GM18520 (cell line): ENCODE data around the gene GPC2.
"Not testable (repeated sequence)": the region's sequence is repeated elsewhere in the genome, so short reads cannot be mapped to it uniquely, and the experiment has no call there.

Experiments
- ATAC-seq: cut with Tn5 transposase; IDR thresholded peaks from one replicate; pipeline ENCODE4 v1.9.1; 2021; ENCODE audit not compliant: unreplicated experiment

Gene GPC2

DNA sequence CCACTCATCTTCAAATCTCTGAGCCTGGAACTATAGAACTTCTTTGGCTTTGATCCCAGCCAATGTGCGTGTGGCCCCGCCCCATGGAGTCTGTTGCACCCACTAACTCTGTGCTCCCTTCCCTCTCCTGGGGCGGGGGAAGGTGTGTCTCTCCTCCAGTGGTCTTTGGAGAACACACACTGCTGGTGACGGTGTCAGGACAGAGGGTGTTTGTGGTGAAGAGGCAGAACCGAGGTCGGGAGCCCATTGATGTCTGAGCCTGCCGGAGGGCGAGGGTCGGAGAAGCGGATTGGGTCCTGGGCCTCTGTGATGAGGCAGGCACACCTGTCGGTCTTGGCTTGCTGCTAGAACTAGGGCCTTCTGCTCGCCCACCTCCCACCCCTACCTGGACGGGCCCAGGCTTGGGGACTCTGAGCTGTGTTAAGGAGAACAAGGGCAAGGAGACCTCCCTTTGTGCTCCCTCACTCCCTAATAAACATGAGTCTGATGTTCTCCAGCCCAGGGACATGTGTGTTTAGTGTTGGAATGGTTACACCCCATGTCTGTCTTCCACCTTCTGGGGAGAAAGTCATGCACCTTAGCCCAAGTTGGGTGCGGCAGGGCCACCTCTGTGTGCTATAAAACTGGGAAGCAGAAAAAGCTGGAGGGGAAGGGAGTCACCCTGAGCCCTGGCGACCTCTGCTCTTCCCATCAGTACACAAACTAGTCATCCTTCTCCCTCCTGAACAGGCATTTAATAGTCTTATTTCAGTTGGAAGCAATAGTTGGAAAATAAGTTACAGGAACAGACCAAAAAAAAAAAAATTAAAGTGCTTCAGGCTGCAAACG, 23.3 kb downstream of the GPC2 start:
- no peak for ATAC-seq

DNA sequence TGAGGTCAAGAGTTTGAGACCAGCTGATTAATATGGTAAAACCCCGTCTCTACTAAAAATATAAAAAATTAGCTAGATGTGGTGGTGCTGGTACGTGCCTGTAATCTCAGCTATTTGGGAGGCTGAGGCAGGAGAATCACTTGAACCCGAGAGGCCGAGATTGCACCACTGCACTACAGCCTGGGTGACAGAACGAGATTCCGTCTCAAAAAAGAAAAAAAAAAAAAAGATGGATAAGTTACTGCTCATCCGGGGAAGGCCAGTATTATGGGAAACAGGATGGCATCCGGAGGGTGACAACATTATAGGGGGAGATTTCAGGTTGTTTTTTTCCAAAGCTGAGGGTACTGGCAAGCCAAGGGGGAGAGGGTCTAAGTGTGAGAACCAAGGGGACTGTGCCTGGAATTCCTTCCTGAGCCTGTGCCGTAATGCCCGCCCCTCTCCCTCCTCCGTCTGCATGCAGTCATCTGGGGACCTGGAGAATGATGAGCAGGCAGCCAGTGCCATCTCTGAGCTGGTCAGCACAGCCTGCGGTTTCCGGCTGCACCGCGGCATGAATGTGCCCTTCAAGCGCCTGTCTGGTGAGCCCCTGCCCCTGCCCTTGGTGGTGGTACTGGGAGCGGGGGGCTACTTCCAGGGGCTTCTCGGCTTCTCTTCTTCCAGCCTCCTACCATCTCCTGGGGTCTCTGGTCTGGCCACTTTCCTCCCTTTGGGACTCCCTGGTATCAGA, 24.1 kb downstream of the GPC2 start:
- no peak for ATAC-seq

DNA sequence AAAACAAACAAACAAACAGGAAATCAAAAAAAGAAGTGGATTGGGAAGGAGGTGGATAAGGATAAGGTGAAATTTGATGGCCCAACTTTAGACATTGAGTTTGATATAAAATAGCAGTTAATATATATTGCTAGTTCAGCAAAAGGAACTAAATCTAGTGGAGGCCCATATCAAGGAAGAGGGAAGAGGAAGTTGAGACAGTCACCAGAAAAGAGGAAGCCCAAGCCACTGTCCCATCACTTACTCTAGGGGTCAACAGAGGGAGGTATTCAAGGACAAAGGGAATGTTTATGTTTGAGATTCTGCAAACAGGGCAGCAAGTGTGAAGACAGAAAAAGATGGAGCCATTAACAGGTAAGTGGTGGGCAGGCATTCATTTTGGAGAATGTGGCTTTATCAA, 24.8 kb downstream of the GPC2 start:
- no peak for ATAC-seq

DNA sequence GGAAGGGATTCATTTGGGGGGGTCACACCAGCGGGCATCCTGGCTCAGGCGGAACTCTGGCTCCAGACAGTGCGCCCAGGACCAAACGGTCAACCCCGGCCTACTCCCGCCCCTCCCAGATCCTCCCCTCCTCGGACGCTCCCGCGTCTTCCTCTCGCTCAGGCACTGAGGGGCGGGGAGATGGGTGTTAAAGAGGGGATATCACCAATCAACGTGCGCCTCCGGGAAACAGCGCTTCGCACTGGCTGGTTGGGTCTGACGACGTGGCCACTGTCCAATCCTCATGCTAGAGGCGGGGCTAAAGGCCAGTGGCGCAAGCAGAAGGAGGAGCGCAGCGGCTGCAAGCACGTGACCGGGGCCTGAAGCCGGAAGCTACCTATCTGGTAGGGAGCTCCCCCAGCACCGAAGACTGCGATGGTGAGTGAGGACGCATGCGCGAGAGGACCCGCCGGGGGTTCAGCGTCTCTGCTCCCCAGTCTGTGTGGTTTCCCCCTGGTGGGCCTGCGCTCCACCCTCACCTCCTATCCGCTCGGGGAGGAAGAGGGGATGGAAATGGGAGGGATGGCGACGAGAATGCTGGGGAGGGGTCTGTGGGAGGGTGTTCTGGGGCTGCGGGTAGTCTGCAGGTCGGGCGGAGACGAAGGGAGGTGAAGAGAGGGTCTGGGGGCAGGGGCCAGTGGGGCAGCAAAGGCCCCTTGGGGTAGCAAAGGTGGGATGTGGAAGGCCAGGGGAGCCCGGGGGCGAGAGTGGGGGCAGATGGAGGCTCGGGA, 28.4 kb downstream of the GPC2 start, which contains the start of gene LAMTOR4:
Gene LAMTOR4 (plus strand): TSS at position 360 of the 770 bp plus-strand sequence. CDS start 55 bp downstream, at position 415.
- ATAC-seq = peak; percentile 99

DNA sequence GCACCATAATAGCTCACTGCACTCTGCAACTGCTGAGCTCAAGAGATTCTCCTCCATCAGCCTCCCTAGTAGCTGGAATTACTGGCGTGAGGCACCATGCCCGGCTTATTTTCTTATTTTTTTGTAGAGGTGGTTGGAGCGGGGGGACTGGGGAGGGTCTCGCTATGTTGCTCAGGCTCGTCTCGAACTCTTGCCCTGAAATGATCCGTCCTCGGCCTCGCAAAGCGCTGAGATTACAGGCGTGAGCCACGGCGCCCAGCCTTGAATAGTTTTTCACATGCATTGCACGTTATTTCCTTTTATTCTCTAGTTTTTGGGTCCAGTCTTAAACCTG, 29.0 kb downstream of the GPC2 start:
- ATAC-seq = no peak

DNA sequence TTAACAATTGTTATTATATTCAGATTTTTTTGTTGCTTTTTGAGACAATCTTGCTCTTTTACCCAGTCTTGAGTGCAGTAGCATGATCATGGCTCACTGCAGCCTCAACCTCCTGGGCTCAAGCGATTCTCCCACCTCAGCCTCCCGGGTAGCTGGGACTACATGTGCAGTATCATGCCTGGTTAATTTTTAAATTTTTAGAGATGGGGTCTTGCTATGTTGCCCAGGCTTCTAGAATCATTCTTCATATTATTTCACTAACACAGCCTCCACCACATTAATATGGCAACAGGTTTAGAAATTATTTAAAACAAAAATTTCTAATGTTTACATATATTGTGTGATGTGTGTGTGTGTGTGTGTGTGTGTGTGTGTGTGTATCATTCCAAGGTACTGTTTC, 29.9 kb downstream of the GPC2 start:
- ATAC-seq = no peak

DNA sequence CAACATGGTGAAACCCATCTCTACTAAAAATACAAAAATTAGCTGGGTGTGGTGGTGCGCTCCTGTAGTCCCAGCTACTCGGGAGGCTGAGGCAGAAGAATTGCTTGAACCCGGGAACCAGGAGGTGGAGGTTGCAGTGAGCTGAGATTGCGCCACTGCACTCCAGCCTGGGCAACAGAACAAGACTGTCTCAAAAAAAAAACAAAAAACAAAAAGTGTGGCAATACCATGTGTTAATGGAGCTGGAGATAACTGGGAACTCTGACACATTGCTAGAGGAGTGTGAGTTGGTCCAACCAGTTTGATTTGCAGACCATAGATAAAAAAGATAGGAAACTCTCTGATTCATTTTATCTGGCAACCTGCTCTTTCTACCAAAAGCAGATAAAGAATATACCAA, 30.8 kb downstream of the GPC2 start:
- ATAC-seq = not testable (repeated sequence)

DNA sequence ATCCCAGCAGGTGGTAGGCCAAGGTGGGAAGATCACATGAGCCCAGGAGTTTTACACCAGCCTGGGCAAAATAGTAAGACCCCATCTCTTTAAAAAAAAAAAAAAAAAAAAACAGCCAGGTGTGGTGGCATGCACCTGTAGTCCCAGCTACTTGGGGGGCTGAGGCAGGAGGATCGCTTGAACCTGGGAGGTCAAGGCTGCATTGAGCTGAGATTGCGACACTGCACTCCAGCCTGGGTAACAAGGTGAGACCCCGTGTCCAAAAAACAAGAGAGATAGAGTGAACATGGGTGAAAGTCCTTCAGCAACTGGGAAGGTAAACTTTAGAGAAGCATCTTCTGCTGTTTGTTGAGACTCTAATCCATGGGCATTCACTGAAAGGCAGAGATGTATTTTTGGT, 34.7 kb downstream of the GPC2 start:
- no peak for ATAC-seq

DNA sequence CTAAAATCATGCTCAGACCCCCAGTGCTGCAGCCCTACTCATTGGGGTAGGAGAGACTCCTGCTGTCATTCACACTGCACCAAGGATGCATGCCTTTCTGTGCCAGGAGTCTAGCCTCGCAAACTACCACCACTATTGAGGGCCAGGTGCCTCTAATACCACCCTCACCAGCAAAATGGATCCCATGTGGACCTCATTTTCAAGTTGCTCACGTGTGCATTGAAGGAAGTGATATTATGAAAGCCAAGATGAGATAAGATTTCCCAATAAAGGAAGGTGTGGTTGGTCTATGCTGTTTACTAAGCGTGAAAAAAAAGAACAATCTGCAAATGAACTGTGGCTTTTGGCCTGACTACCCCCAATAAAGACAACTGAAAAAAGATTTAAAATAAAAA, 35.6 kb downstream of the GPC2 start:
- no peak for ATAC-seq

DNA sequence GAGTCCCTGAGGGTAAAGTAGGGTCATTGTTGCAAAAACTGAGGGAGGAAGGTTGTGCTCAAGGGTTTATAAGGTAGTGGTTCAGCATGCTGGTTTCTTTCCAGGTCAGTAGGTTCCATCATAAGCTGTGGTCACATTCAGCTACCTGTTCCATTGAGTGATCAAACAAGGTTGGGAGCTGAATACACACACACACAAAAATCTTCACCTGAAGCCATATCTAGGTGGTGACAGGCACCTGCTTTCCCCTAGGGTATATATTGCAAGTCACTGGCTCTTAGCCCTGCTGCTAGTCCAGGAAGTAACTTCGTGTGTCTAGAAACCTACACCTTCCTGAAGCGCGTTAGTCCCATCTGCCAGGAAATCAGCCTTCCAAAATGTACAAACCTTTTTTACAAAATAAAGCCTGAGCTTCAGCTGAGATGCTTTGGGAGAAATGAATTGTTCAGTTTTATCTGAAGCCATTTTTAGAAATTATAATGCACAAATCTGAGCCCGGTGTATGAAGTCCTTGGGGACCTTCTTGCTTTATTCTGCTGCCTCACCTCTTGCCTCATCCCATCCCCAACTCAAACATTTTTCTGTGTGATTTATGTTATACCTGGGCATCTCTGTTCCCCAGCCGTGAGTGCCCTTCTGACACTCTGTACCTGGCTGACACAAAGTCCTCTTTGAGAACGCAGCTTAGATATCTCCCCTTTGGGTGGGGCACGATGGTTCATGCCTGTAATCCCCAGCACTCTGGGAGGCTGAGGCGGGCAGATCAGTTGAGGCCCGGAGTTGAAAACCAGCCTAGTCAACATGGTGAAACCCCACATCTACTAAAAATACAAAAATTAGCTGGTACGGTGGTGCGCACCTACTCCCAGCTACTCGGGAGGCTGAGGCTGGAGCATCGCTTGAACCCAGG, 39.1 kb downstream of the GPC2 start:
- ATAC-seq = no peak

DNA sequence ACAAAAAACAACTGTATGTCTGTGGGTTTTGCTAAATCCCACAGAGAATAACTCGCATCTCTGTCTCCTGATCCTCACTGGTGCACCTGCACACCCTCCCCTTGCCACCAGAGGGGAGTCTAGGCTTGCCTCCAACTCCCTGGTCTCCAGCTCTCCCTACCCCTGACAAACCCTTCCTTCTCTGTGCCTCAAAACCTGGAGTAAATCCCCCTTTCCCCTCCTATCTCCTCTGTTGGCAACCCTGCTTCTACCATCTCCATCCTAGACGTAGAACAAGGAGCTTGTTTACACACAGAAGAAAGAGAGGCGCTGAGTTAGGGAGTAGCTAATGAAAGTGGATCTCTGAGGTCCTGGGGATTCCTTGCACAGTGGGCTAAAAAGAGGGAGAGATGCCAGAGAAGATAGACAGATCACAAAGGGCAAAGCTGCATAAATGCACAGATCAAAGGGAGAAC, 44.5 kb downstream of the GPC2 start:
- no peak for ATAC-seq

DNA sequence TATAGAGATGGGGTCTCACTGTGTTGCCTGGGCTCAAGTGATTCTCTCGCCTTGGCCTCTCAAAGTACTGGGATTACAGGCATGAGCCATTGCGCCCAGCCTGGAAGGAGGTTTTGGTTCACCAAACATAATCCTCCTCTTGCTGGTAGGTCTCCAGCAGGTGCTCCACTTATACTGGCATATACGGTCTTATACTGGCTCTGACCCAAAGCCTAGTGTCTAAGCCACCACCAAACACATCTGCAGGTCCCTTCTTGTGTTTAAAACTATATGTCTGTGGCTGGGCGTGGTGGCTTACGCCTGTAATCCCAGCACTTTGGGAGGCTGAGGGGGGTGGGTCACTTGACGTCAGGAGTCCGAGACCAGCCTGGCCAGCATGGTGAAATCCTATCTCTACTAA, 45.1 kb downstream of the GPC2 start:
- no peak for ATAC-seq

DNA sequence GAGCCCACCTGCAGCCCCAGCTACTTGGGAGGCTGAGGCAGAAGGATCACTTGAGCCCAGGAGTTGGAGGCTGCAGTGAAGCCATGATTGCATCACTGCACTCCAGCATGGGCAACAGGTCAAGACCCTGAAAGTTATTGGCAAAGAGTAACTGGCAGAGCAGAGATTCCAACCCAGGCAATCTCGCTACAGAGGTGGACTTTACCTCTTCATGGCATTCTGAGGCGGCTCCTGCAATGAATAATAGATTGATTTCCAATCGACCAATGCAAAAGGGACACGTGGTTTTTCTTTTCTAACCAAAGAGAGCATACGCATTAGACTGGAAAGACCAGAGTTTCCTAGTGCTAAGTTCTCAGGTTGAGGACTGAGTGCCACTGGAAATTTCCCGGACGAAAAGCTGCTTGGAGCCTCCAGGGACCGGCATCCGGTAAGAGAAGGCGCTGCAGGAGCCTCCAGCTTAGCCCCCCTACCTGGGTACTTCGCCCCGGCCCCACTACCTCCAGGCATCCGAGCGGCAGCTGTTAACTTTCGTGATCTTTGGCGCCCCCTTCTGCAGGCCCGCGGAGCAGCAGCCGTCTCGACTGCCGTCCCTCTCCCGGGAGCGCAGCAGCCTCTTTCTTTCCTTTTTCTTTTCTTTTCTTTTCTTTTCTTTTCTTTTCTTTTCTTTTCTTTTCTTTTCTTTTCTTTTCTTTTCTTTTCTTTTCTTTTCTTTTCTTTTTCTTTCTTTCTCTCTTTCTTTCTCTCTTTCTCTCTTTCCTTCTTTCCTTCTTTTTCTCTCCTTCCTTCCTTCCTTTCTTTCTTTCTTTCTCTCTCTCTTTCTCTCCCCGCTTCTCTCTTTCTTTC, 46.4 kb downstream of the GPC2 start:
- ATAC-seq = no peak

DNA sequence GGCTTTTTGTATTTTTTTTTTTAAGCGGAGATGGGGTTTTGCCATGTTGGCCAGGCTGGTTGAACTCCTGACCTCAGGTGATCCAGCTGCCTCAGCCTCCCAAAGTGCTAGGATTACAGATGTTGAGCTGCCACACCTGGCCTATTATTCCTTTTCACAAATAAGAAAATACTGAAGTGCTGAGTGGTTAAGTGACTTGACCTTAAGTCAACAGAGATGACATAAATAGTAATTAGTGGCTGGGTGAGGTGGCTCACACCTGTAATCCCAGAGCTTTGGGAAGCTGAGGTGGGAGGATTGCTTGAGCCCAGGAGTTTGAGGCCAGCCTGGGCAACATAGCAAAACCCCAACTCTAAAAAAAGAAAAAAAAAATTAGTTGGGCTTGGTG, 47.0 kb downstream of the GPC2 start:
- ATAC-seq = not testable (repeated sequence)

DNA sequence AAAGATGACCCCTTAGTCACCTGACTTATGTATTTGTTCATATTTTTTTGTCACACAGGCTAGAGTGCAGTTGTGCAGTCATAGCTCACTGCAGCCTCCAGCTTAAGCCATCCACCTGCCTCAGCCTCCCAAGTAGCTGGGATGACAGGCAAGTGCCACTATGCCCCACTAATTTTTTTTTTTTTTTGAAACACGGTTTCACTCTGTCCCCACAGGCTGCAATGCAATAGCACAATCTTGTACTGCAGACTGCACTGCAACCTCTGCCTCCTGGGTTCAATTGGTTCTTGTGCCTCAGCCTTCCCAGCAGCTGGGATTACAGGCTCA, 48.6 kb downstream of the GPC2 start:
- ATAC-seq = no peak

DNA sequence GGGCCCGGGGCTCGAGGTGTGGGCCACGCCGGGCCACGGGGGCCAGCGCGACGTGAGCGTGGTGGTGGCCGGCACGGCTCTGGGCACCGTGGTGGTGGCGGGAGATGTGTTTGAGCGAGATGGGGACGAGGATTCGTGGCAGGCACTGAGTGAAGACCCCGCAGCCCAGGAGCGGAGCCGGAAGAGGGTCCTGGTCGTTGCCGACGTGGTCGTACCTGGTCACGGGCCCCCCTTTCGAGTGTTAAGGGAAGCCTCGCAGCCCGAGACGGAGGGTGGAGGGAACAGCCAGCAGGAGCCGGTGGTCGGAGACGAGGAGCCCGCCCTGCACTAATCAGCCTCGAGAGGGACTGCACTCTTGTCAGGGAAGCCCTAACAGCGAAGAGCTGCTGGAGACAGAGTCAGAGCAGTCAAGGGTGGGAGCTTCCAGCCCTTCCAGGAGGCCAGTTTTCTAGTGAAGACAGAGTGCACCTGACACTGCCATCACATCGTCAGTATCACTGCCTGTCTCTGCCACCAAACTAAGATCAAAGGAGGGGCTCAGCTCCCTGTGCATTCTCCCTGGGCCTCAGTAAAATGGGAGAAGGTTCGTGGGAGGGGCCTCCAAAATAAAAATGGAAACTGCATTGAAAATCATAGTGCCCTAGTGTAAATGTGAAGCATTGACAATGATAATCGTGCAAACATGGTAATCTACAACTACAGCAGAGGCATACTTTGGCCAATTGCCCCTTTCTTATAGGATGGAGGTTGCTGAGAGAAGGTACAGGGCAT, 49.1 kb downstream of the GPC2 start:
- ATAC-seq = no peak

DNA sequence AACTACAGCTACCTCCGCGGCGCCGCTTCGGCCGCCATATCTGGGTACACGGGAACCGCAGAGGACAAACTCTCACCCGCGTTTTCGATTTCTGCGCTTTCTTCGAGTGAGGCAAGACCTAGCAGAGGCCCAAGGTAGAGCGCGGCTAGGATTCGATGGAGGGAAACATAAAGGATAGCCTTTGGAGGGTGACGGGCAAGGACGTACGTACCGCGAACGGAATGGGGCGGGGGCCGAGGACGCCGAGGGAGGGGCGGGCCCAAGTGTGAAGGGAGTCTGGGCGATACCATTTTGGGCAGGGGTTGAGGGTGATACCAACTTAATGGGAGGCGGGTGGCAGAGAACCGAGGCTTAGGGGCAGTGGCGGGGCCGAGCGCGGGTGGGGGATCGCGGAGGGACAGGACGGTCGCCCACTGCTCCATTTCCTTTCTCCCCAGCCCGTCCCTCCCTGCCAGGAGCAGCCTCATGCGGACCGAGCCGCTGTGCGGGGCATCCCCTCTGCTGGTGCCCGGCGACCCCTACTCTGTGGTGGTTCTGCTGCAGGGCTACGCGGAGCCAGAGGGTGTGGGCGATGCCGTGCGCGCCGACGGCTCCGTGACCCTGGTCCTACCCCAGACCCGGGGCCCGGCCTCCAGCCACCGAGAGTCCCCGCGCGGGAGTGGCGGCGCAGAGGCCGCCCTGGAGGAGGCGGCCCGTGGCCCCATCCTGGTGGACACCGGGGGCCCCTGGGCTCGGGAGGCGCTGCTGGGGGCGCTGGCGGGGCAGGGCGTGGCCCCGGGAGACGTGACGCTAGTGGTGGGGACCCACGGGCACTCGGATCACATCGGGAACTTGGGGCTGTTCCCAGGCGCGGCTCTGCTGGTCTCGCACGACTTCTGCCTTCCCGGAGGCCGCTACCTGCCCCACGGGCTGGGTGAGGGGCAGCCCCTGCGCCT, 50.0 kb downstream of the GPC2 start, which contains the start of gene MBLAC1:
Gene MBLAC1 (plus strand): TSS at position 37 of the 935 bp plus-strand sequence. CDS start 429 bp downstream, at position 466.
- ATAC-seq = no peak
